Endothelial cell of umbilical vein (primary cell): ENCODE data around the gene ASXL1. TPM values are rescaled to one million over a fixed set of nuclear protein-coding genes. Genes with fewer than 3 reads are reported as not detected.

Source experiments
- BruUV-seq: library from RNA; stranded (reverse); fragments of 400-500 nt; replicated peaks from 2 replicates; lab custom pipeline; 2021; lab: Mats Ljungman, UMichigan
- CTCF ChIA-PET: fragments of 300-600, 350-600 bp; sonication (Branson Sonifier 250); formaldehyde crosslinking; loops from one replicate; lab custom pipeline; 2021; ENCODE audit warnings: antibody characterized with exemption, inconsistent platforms; lab: Charles Lee
- POLR2A ChIA-PET: fragments of 300-600, 350-600 bp; sonication (Branson Sonifier 250); formaldehyde crosslinking; loops from one replicate; lab custom pipeline; 2021; ENCODE audit warnings: antibody characterized with exemption, inconsistent platforms; lab: Charles Lee
- DNase-seq: peaks from one replicate; pipeline ENCODE4 v3.0.0-alpha.2; 2011; ENCODE audit warnings: low read depth, low spot score
- FAIRE-seq: peaks from 2 replicates; lab custom pipeline; 2011; peaks lifted over from hg19 to GRCh38; lab: Jason Lieb, UNC
- H2AFZ ChIP-seq: 2 replicates; pipeline ENCODE4 v1.6.0; 2012; ENCODE audit warnings: low read depth, low read length, control low read depth, inconsistent platforms
- H3K27ac ChIP-seq: 2 replicates; pipeline ENCODE4 v1.5.1; 2011; ENCODE audit warnings: low read depth, mild to moderate bottlenecking, control low read depth, low read length, moderate library complexity; ENCODE audit not compliant: insufficient read depth
- H3K27me3 ChIP-seq, 2 experiments: 2 replicates each; pipeline versions ENCODE4 v1.6.0 to v1.6.1; 2011; ENCODE audit warnings: low read length in 2 of 2, mixed read lengths in 1 of 2; ENCODE audit not compliant: control insufficient read depth in 2 of 2, insufficient read depth in 2 of 2
- H3K36me3 ChIP-seq, 2 experiments: 2 replicates in 1 of 2; 3 replicates in 1 of 2; pipeline ENCODE4 v1.5.1; 2011; ENCODE audit warnings: low read length in 2 of 2, mild to moderate bottlenecking in 1 of 2, moderate library complexity in 1 of 2; ENCODE audit not compliant: control insufficient read depth in 2 of 2, insufficient read depth in 2 of 2; ENCODE audit errors: extremely low read depth in 1 of 2
- H3K4me1 ChIP-seq: 3 replicates; pipeline ENCODE4 v1.5.1; 2011; ENCODE audit warnings: mild to moderate bottlenecking, low read length; ENCODE audit not compliant: control insufficient read depth, insufficient read depth; ENCODE audit errors: extremely low read depth
- H3K4me2 ChIP-seq: 2 replicates; pipeline ENCODE4 v1.6.1; 2011; ENCODE audit warnings: low read length, control low read depth, mixed read lengths; ENCODE audit not compliant: insufficient read depth
- H3K4me3 ChIP-seq, 3 experiments: fragments of 200-600 bp in 1 of 3; sonication (generic), shearing (Covaris generic) in 1 of 3; replicated peaks in 1 of 3; 2 replicates each; pipeline ENCODE4 v1.5.1; 2011 to 2016; ENCODE audit warnings: control low read depth in 3 of 3, low read length in 3 of 3, mild to moderate bottlenecking in 2 of 3, inconsistent platforms in 1 of 3, low read depth in 1 of 3, moderate library complexity in 1 of 3; ENCODE audit not compliant: insufficient read depth in 1 of 3
- H3K79me2 ChIP-seq: 2 replicates; pipeline ENCODE4 v1.6.0; 2012; ENCODE audit warnings: low read length, inconsistent platforms; ENCODE audit not compliant: control insufficient read depth, insufficient read depth
- H3K9ac ChIP-seq: replicated peaks from 2 replicates; pipeline ENCODE3; 2011; ENCODE audit warnings: low read length, control low read depth; ENCODE audit not compliant: insufficient read depth; ENCODE audit errors: extremely low read depth
- H3K9me1 ChIP-seq: replicated peaks from 3 replicates; pipeline ENCODE4 v1.6.0; 2011; ENCODE audit warnings: mild to moderate bottlenecking, low read length; ENCODE audit not compliant: control insufficient read depth, insufficient read depth; ENCODE audit errors: extremely low read depth
- H3K9me3 ChIP-seq: replicated peaks from 2 replicates; pipeline ENCODE4 v1.5.1; 2012; ENCODE audit warnings: low read length, inconsistent platforms; ENCODE audit not compliant: control insufficient read depth, insufficient read depth
- H4K20me1 ChIP-seq: replicated peaks from 2 replicates; pipeline ENCODE3; 2011; ENCODE audit warnings: mild to moderate bottlenecking, low read length; ENCODE audit not compliant: control insufficient read depth, insufficient read depth; ENCODE audit errors: extremely low read depth
- CTCF ChIP-seq, 2 donors: IDR thresholded peaks; 1 replicate in 1 of 2; 2 replicates in 1 of 2; pipeline ENCODE4 v1.5.1; 2011; ENCODE audit warnings: low read length in 2 of 2, mild to moderate bottlenecking in 2 of 2, moderate library complexity in 2 of 2, control low read depth in 1 of 2, inconsistent platforms in 1 of 2, low read depth in 1 of 2; ENCODE audit not compliant: insufficient read depth in 1 of 2; ENCODE audit errors: extremely low read depth in 1 of 2
- EZH2 ChIP-seq: IDR thresholded peaks from 2 replicates; pipeline ENCODE4 v1.6.1; 2012; ENCODE audit warnings: borderline replicate concordance, low read depth, mild to moderate bottlenecking, moderate library complexity, low read length, inconsistent platforms; ENCODE audit not compliant: severe bottlenecking
- FOS ChIP-seq: IDR thresholded peaks from 2 replicates; pipeline ENCODE4 v1.6.1; 2011; ENCODE audit warnings: mild to moderate bottlenecking, low read length, moderate library complexity, borderline replicate concordance; ENCODE audit not compliant: insufficient read depth
- GATA2 ChIP-seq: IDR thresholded peaks from 2 replicates; pipeline ENCODE4 v1.7.0; 2011; ENCODE audit warnings: low read depth, mild to moderate bottlenecking, moderate library complexity, mixed read lengths, low read length; ENCODE audit not compliant: insufficient read length, insufficient read depth
- JUN ChIP-seq: IDR thresholded peaks from 2 replicates; pipeline ENCODE4 v1.6.1; 2011; ENCODE audit warnings: borderline replicate concordance, low read depth; ENCODE audit not compliant: insufficient read length, insufficient read depth
- MAX ChIP-seq: IDR thresholded peaks from 2 replicates; pipeline ENCODE4 v1.6.1; 2011; ENCODE audit not compliant: insufficient read depth, insufficient read length
- MYC ChIP-seq: IDR thresholded peaks from one replicate; pipeline ENCODE4 v1.6.1; 2011; ENCODE audit warnings: mild to moderate bottlenecking, low read depth, low read length
- POLR2A ChIP-seq: IDR thresholded peaks from 2 replicates; pipeline ENCODE4 v1.6.1; 2012; ENCODE audit warnings: low read depth, mild to moderate bottlenecking, control low read depth, low read length
- POLR2AphosphoS5 ChIP-seq: IDR thresholded peaks from 2 replicates; pipeline ENCODE4 v1.6.1; 2012; ENCODE audit warnings: low read depth, mild to moderate bottlenecking, control low read depth, low read length, moderate library complexity; ENCODE audit not compliant: insufficient read depth
- dilution Hi-C: fragments of 300-500 bp; cut with MboI; formaldehyde crosslinking; loops from one replicate; pipeline ENCODE4 v1.15.0; 2019; ENCODE audit warnings: low sequenced_read_pairs; ENCODE audit not compliant: extremely low pct_ligation_motif_present
- intact Hi-C: fragments of 100-400 bp; cut with micrococcal nuclease; formaldehyde crosslinking; loops from one replicate; pipeline ENCODE4 v1.10.0; 2022
- polyA plus RNA-seq, 4 experiments: library from polyadenylated mRNA; depleted of rRNA in 3 of 4; stranded (reverse) in 3 of 4; unstranded in 1 of 4; fragments of >200 nt; gene quantifications; 2 replicates each; pipeline versions ENCODE4 v1.2.1 to v1.2.3, GENCODE V29; 2011 to 2012; ENCODE audit warnings: missing spikeins in 1 of 4
- total RNA-seq: library from RNA; stranded (reverse); gene quantifications from 2 replicates; pipeline ENCODE4 v1.2.3, GENCODE V29; 2021

ASXL1 gene
- total and polyA plus RNA-seq, 2 donors (not counting 3 experiments of a cell fraction or from before 2014, with no cell fraction given) = 45.4 to 101 TPM

- Histone ChIP-seq H3K4me1 (peaks cover 10% of the 10 kb centered on the region), H3K36me3 (no peaks in the 10 kb centered on the region), H3K9me1 (no peaks in the 10 kb centered on the region), H2AFZ (no peak overlapping the region), H3K4me3 (no peak overlapping the region), H3K27ac (no peak overlapping the region), H3K79me2 (peaks cover 52% of the 10 kb centered on the region), H3K27me3 (no peaks in the 10 kb centered on the region), H3K9ac (no peak overlapping the region), H4K20me1 (no peaks in the 10 kb centered on the region), H3K9me3 (no peaks in the 10 kb centered on the region), H3K4me2 (no peak overlapping the region)
- CTCF ChIA-PET = no interaction called here
- POLR2A ChIA-PET = no interaction called here
- BruUV-seq = no TSS peak
- intact Hi-C loops (no loop called here), dilution Hi-C loops (no loop called here)
- no peak for FAIRE-seq
- no peak for DNase-seq
- TF ChIP-seq POLR2A = no peak
- TF ChIP-seq GATA2 = no peak
- no peak for TF ChIP-seq CTCF (IDR thresholded peaks at IDR 0.05; ENCODE audit: extremely low read depth in 1 of 2, insufficient read depth in 1 of 2, low read depth in 1 of 2, low read length in 2 of 2)
- TF ChIP-seq MAX = no peak
- no peak for TF ChIP-seq JUN
- no peak for TF ChIP-seq POLR2AphosphoS5
- TF ChIP-seq EZH2 = no peak
- TF ChIP-seq FOS = no peak
- no peak for TF ChIP-seq MYC
Observed at GRCh38 chr20:32380745-32381144, 22.6 kb downstream of the ASXL1 start.
